ENCODE data around the gene ANTXRL.
"Not testable (repeated sequence)": the region's sequence is repeated elsewhere in the genome, so short reads cannot be mapped to it uniquely, and the experiment has no call there.

The ANTXRL gene

DNA sequence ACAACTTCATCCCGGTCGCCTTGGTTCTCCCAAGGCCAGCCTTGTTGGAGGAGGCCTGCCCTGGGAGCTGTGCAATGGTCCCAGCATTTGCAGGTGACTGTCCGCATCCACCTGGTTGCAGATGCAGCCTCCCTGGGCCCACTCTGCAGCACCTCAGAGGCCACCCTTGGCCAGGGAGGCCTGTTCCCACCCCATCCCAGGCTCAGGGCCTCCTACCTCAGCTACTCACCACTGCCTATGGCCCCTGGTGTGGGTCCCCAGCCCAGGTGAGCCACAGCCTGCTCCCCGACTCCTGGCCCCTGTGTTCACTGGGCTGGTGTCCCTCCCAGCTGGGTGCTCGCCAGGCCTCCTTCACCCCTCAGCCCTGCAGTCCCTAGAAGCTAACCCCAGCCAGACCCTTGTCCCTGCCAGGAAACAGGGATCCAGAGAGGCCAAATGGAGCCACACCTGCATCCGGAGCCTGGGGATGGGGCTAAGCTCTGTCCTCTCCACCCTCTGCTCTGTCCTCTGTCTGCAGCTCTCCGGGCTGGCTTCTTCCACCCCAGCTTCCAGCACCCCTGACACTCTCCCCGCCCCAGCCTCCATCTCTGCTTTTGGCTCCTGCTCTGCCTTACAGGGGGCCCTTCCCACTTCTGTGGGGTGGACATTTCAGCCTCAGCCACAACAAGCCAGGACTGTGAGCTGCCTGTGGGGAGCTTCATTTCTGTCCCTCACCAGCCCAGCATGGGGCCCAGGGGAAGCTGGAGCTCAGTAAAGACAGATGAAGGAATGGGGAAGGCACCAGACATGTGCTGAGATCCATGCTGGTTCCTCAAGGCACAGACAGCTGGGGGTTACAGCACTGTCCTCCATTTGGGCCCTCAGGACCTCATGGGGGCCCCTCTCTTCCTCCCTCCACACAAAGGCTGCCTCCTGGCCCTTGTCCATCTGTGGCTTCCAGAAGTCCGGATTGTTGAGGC, 35.6 kb upstream of the ANTXRL start:
- no peak for DNase-seq (ENCODE audit: low read depth)
- in situ Hi-C loops (cut with HindIII; ENCODE audit: low sequenced_read_pairs) = no loop called here
- H3K4me3 ChIP-seq (ENCODE audit: low read depth, low read length) = no peak overlapping the region
- TF ChIP-seq CTCF (IDR thresholded peaks at IDR 0.05; ENCODE audit: low read depth, low read length, missing control alignments) = no peak

GRCh38 chr10:46251857-46252847, 34.6 kb upstream of the ANTXRL start:
- H3K4me3 ChIP-seq (ENCODE audit: low read depth, low read length) = no peak overlapping the region
- in situ Hi-C loops (cut with HindIII; ENCODE audit: low sequenced_read_pairs) = no loop called here
- TF ChIP-seq CTCF (IDR thresholded peaks at IDR 0.05; ENCODE audit: low read depth, low read length, missing control alignments) = no peak
- no peak for DNase-seq (ENCODE audit: low read depth)

DNA sequence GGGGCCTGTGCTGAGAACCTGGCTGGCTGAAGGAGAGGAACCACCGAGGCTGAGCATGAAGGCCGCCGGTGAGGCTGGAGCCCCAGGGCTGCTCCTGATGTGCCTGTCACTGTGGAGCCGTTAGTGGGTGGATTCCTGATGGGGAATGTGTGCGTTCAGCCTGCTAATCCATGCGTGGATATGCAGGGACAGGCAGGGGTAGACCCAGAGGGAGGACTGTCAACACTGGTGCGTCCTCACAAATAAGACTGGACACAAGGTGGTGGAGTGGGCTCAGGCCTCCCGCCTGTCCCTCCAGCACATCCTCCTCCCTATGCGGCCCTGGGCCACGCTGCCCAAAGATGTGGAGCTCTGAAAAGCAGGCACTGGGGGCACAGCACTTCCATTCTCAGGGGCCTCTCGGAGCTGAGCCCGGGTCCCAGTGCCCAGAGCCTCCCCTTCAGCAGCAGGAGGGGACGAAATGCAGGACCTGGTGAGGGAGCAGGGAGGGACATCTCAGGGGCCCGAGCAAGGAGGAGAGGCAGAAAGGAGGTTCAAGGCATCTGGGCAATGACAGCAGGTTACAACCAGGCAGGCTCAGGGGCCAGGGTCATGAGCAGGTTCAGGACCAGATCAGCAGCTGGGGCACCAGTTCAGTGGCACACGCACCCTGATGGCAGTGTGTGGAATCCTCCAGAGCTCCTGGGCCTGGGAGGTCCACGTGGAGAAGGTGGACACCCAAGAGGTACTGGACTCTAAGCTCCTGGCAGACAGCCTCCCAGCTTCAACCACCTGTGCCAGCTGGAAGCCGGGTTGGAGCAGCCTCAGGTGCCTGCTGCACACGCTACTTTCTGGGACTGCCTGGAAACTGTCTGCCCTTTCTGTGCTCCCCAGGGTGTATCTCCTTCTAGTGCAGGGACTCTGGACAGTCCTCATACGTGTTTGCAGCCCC, 33.5 kb upstream of the ANTXRL start:
- no peak for TF ChIP-seq CTCF (IDR thresholded peaks at IDR 0.05; ENCODE audit: low read depth, low read length, missing control alignments)
- DNase-seq (ENCODE audit: low read depth) = no peak
- no peak overlapping the region for H3K4me3 ChIP-seq (ENCODE audit: low read depth, low read length)
- in situ Hi-C loops (cut with HindIII; ENCODE audit: low sequenced_read_pairs) = no loop called here

DNA sequence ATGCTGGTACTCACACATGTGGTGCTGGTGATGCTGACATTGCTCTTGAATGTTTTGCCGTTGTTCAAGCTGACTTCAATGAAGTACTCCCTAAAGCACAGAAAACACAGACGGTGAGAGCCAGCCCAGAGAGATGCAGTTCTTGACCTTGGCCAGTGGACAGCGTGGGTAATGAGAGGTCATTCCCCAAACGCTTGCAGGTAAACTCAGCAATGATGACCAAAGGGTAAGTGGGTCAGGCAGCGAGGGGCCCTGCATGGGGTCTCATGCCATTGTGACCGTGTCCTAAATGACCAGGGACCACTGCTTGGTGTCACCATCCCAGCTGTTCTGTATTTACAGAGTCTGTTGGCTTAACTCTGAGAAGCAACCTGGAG, 32.8 kb upstream of the ANTXRL start:
- no peak for DNase-seq (ENCODE audit: low read depth)
- H3K4me3 ChIP-seq (ENCODE audit: low read depth, low read length) = no peak overlapping the region
- in situ Hi-C loops (cut with HindIII; ENCODE audit: low sequenced_read_pairs) = no loop called here
- no peak for TF ChIP-seq CTCF (IDR thresholded peaks at IDR 0.05; ENCODE audit: low read depth, low read length, missing control alignments)

DNA sequence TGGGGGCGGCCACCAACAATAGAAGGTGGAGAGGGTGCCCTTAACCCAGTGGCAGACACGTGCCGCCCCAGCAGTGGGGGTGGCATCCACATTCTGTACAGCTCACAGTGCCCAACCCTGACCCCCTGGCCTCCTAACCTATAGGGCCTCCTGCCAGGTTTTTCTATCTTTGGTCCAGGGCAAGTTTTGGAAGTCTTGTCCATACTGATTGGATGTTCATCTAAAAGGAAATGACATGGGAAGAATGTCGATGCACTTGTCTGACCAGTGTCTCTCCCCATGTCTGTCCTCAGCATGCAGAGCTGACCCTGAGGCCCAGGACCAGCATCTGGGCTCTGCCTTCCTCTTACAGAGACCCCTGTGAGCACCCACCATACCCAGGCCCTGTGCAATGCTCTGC, 32.3 kb upstream of the ANTXRL start:
- TF ChIP-seq CTCF (IDR thresholded peaks at IDR 0.05; ENCODE audit: low read depth, low read length, missing control alignments) = no peak
- in situ Hi-C loops (cut with HindIII; ENCODE audit: low sequenced_read_pairs) = no loop called here
- DNase-seq (ENCODE audit: low read depth) = no peak
- no peak overlapping the region for H3K4me3 ChIP-seq (ENCODE audit: low read depth, low read length)

DNA sequence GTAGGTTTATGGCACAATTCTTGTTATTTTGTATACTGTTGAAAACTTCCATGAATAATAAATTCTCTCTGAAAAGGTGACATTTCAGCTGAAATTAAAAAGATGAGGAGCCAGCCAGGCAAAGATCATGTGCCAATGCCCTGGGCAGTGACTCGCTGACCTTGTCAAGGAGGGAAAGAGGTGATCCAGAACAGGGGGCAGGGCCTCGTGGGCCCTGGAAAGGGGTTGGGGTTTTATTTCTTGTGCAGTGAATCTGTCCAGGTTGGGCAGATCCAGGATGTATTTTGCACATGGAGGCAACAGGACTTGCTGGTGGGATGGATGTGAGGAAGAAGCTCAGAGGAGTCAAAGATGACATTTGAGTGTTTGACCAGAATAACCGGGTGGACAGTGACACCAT, 31.6 kb upstream of the ANTXRL start:
- H3K4me3 ChIP-seq (ENCODE audit: low read depth, low read length); in situ Hi-C loops (cut with HindIII; ENCODE audit: low sequenced_read_pairs); DNase-seq (ENCODE audit: low read depth): not testable (repeated sequence)
